ENCODE measurements around the gene HDGF.

Gene HDGF

GRCh38 chr1:156714830-156715229 is 36.6 kb downstream of the HDGF start:
- DNase-seq, result no peak

GRCh38 chr1:156712626-156713025 is 38.8 kb downstream of the HDGF start:
- no peak for DNase-seq

- no peak for DNase-seq
Measured at GRCh38 chr1:156711011-156711817, 40.3 kb downstream of the HDGF start.

DNA sequence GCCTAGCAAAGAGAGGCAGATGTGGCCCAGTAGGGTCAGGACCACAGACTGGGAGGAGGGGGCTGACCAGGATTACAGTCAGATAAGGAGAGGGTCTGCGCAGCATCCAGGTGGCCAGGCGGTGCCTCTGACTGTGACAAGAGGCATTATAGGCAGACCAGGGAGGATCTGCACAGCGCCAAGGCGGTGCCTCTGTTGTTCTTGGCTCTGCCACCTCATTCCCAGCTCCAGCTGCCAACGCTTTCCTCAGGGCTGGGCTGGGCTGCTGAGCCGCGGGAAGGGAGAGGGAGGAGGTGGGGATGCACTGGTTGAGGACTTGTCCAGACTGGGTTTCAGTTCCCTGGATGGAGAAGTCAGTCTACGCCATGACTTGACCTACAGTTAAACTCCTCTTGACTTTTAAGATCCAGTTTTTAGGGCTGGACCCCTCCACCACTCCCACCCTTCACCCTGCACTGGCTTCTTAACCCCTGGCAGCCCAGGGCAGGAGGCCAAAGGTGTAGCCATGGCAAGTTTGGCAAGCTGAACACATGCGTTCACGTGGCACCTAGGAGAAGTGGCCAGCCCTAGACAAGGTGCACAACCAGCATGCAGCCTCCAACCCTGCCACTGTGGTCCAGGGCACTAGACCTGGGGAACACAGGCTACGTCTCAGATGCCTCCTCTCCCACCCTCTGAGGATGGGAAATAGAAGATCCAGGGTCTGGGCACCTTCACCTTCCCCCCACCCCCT is 41.6 kb downstream of the HDGF start:
- DNase-seq, result no peak

GRCh38 chr1:156709031-156709430 is 42.4 kb downstream of the HDGF start:
- no peak for DNase-seq

DNA sequence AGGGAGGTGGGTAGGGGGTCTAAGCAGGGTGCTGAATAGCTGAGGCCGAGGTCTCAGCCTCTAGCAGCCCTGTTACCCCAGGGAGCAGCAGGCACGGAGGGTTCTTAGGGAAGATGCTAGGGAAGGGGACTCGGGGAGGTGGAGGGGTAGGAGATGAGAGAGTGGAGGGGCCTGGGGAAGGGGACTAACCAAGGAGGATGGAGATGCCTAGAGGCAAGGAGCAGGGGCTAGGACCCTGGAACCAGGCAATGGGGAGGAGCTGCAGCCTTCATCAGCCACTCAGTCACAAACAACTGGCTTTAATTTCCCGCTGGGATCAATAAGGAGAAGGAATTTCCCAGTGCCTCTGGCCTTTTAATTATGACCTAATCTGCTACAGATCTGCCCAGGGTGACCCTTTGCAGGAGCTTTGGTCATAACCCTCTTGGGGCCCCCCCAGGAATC is 43.2 kb downstream of the HDGF start:
- no peak for DNase-seq

- no peak for DNase-seq
Measured at GRCh38 chr1:156707417-156708217, 43.9 kb downstream of the HDGF start.

DNA sequence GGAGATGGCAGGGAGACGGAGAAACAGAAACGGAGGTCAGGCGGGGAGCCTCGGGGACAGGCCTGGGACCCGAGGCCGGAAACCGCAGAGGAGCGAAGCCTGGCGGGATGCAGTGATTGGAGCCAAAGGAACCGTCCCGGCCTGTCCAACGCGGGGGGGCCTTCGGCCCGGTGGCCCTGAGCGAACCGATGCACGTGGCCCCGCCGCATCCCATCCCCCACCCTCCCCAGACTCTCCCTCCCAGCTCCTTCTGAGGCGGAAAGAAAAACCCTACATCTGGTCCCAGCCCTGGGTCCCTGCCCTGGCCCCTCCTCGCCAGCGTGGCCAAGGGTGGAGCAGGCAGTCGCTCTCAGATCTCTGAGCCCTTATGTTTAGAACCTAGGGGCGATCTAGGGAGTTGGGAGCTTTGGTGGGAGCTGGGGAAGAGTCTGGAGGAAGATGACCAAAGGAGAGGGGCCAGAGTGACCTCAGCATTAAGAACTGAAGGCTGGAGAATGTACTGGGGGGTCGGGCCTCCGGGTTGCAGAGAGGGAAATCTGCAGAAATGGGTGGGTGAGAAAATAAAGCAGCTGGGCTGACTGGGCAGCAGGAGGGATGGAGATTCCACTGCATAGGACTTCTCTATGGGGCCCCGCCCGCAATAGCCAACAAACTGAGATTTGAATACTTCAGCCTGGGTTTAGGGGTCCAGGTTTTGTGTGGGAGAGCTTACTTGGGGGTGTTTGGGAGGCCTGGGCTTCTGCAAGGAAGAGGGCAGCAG is 44.6 kb downstream of the HDGF start:
- DNase-seq, result no peak

DNA sequence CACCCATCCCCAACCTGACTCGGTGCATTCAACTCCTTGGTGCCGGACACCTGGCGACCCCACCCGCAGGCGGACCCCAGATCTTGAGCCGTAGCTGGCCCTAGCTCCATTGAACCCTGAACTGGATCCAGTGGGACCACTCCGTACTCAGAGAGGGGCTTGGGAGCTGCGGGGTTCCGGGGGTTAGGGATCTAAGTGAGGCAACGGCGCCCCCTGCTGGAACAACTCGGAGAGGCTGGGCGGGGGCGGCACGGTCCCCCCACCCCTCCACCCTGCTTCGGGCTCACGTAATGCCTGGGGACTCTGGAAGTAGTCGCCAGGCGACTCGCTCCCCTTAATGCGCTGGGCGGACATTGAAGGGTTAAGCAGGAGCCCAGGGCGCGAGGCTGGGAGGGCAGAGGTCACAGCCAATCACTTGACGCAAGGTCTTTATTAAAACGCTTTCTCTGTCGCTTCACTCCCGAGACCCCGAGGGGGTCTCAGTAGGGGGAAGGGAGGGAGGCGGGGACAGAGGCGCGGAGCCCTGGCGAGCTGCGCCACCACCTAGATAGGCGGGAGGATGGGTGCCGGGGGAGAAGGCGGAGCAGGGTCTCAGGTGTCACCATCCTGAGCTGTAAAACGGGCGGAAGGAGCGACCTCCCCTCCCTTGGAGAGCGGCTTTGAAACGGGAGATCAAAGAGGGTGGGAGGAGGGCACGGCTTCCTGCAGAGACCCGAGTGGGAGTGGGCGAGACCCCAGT is 45.4 kb downstream of the HDGF start:
- DNase-seq, result peak; percentile 89

DNA sequence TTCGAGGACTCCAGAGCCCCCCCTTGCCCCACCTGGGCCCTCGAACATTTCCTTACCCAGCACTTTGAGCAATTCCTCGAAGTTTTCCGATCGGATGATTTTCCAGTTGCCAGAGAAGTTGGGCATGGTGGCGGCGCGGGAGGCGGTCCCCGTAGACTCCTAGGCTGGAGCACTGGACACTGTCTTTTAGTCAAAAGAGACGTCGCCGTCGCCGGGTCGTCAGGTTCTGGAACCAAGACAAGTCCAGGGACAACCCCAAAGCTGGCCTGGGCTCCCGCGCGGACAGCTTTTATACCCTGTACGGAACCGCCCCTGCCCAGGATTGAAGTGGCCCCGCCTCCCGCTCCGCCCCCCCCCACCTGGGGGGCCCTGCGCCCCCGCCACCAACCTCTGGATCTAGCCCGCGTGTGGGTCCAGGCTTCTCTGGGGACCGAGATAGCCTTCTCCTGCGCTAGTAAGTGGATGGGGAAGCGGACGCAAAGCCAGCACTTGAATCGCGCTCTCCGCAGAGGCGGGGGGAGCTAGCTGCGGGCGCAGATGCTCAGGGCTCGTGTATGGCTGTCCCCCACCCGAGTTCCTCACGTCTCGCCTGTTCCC is 46.1 kb downstream of the HDGF start, which contains the start of gene CRABP2:
CRABP2 (minus strand) TSS at position 263 of the 597 bp plus-strand sequence; CDS start at position 126, 137 bp downstream.
- no peak for DNase-seq

DNA sequence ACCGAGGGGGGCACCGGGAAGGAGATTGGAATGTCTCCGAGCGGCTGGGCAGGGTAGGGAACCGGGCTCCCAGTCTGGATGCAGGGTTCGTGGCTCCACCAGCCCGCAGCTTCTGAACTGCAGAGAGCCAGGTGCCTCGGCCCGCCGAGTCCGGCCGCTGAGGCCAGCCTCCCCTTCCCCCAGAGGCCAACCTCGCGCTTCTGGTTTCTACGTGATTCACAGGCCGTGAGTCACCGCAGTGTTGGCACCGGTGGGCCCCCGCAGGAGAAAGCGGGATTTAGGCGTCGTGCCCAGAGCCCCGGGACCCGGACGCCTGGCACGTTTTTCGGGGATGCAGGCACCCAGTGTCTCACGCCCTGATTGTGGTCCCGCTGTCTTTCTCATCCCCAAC is 46.5 kb downstream of the HDGF start:
- peak; percentile 72 for DNase-seq

GRCh38 chr1:156704166-156704711 is 47.2 kb downstream of the HDGF start:
- no peak for DNase-seq

GRCh38 chr1:156703741-156704140 is 47.7 kb downstream of the HDGF start:
- DNase-seq, result no peak

GRCh38 chr1:156703336-156703735 is 48.1 kb downstream of the HDGF start:
- no peak for DNase-seq

GRCh38 chr1:156700736-156701531 is 50.5 kb downstream of the HDGF start:
- no peak for DNase-seq

GRCh38 chr1:156698995-156699394 is 52.5 kb downstream of the HDGF start:
- no peak for DNase-seq

DNA sequence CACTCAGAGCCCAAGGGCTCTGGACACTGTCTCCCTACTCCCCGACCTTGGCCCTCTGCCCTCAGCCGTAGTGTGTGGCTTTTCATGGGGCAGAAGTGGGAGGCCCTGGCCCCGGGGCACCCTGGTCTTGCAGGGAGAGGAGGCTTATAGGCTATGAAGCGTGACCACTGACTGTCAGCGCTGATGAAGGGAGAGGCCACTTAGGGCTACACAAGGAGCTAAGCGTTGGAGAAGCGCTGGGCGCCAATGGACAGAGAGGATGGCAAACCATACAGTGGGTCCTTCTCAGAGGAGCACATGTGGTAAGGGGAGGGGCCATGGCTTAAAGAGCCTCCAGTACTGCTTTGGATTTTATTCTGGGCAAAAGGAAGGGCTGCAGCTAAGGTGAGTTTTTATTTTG is 54.0 kb downstream of the HDGF start:
- no peak for DNase-seq

GRCh38 chr1:156696755-156697154 is 54.7 kb downstream of the HDGF start:
- DNase-seq, result no peak

DNA sequence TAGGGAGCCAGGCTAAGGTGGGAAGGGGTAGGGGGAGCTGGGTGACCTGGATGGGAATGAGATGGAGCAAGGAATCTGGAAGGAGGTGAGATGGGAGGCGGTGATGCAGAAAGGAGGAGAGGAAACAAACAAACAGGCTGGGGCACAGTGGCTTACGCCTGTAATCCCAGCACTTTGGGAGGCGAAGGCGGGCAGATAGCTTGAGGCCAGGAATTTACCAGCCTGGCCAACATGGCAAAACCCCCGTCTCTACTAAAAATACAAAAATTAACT is 56.8 kb downstream of the HDGF start:
- DNase-seq, result no peak

Data from activated CD8-positive, alpha-beta memory T cell treated with anti-CD3 and anti-CD28 coated beads for 24 hours (primary cell).